GM12878 (cell line): ENCODE data around the gene GUCY1B1. TPM values are rescaled to one million over a fixed set of nuclear protein-coding genes. Genes with fewer than 3 reads are reported as not detected.

Source experiments
- ATAC-seq: fragments of 200-7000 bp; cut with Tn5 transposase; 3 replicates; pipeline ENCODE4 v1.9.1; 2020; ENCODE audit warnings: mild to moderate bottlenecking, moderate library complexity
- BruUV-seq: library from RNA; stranded (reverse); fragments of 400-500 nt; replicated peaks from 2 replicates; lab custom pipeline; 2021; lab: Mats Ljungman, UMichigan
- CTCF ChIA-PET: fragments of 300-600 bp; sonication (Branson Sonifier 250); formaldehyde crosslinking; extraction: SDS; loops from one replicate; lab custom pipeline; 2021; ENCODE audit warnings: inconsistent platforms; lab: Yijun Ruan, JAX
- POLR2A ChIA-PET: fragments of 350-600 bp; formaldehyde crosslinking; extraction: SDS; loops from one replicate; lab custom pipeline; 2021; ENCODE audit warnings: inconsistent platforms; lab: Charles Lee
- RAD21 ChIA-PET: fragments of 300-600 bp; sonication (Branson Sonifier 250); formaldehyde crosslinking; loops from one replicate; lab custom pipeline; 2023; ENCODE audit warnings: antibody characterized with exemption; ENCODE audit not compliant: unreplicated experiment; lab: Charles Lee
- SMC1A ChIA-PET: fragments of 300-600 bp; sonication (Branson Sonifier 250); formaldehyde crosslinking; loops from one replicate; lab custom pipeline; 2023; ENCODE audit not compliant: unreplicated experiment, uncharacterized antibody; lab: Charles Lee
- DNase-seq: peaks from one replicate; pipeline ENCODE4 v3.0.0-alpha.2; 2011; ENCODE audit warnings: low read depth, low spot score
- FAIRE-seq: peaks from 3 replicates; lab custom pipeline; 2011; peaks lifted over from hg19 to GRCh38; lab: Jason Lieb, UNC
- H2AFZ ChIP-seq: 2 replicates; pipeline ENCODE4 v1.6.0; 2011; ENCODE audit warnings: low read depth, low read length, control low read depth; ENCODE audit not compliant: control insufficient read depth
- H3K27ac ChIP-seq: 2 replicates; pipeline ENCODE4 v1.5.1; 2011; ENCODE audit warnings: control low read depth; ENCODE audit not compliant: control insufficient read depth, insufficient read depth
- H3K27me3 ChIP-seq, 2 experiments: replicated peaks in 1 of 2; 2 replicates each; pipeline versions ENCODE4 v1.6.0 to v1.6.1; 2011; ENCODE audit warnings: low read length in 1 of 2; ENCODE audit not compliant: control insufficient read depth in 2 of 2, insufficient read depth in 2 of 2
- H3K36me3 ChIP-seq, 2 experiments: 2 replicates each; pipeline ENCODE4 v1.5.1; 2011; ENCODE audit warnings: low read length in 1 of 2; ENCODE audit not compliant: control insufficient read depth in 2 of 2, insufficient read depth in 2 of 2
- H3K4me1 ChIP-seq: 2 replicates; pipeline ENCODE4 v1.6.1; 2011; ENCODE audit warnings: mild to moderate bottlenecking, low read length, moderate library complexity, mixed read lengths; ENCODE audit not compliant: control insufficient read depth, insufficient read depth
- H3K4me2 ChIP-seq: 2 replicates; pipeline ENCODE4 v1.6.0; 2011; ENCODE audit warnings: control low read depth; ENCODE audit not compliant: control insufficient read depth, insufficient read depth
- H3K4me3 ChIP-seq: fragments of 200-600 bp; sonication (generic); 2 replicates; pipeline ENCODE4 v1.5.1; 2016
- H3K79me2 ChIP-seq: 2 replicates; pipeline ENCODE4 v1.6.0; 2011; ENCODE audit warnings: low read length; ENCODE audit not compliant: control insufficient read depth, insufficient read depth
- H3K9ac ChIP-seq: 2 replicates; pipeline ENCODE4 v1.8.0; 2011; ENCODE audit warnings: low read length, control low read depth, mixed read lengths; ENCODE audit not compliant: control insufficient read depth, insufficient read depth
- H3K9me3 ChIP-seq: replicated peaks from 3 replicates; pipeline ENCODE4 v1.5.1; 2011; ENCODE audit warnings: mild to moderate bottlenecking, low read length; ENCODE audit not compliant: control insufficient read depth, insufficient read depth
- H4K20me1 ChIP-seq: 2 replicates; pipeline ENCODE4 v1.6.0; 2011; ENCODE audit not compliant: control insufficient read depth, insufficient read depth
- BCL3 ChIP-seq: IDR thresholded peaks from 2 replicates; pipeline ENCODE4 v1.6.1; 2011; ENCODE audit warnings: borderline replicate concordance, low read depth, mild to moderate bottlenecking, moderate library complexity, low read length; ENCODE audit not compliant: insufficient read depth, poor library complexity, severe bottlenecking
- CBX3 ChIP-seq: fragments of 200-600 bp; sonication (generic); IDR thresholded peaks from 2 replicates; pipeline ENCODE4 v1.6.1; 2016; ENCODE audit warnings: low read depth, borderline replicate concordance
- ESRRA ChIP-seq: IDR thresholded peaks from 2 replicates; pipeline ENCODE4 v1.6.1; 2012; ENCODE audit warnings: mild to moderate bottlenecking, low read length, improper control_type of control experiment
- FOS ChIP-seq: IDR thresholded peaks from 3 replicates; pipeline ENCODE4 v1.6.1; 2011; ENCODE audit warnings: borderline replicate concordance; ENCODE audit not compliant: insufficient read length; ENCODE audit errors: extremely low read depth
- IRF4 ChIP-seq: IDR thresholded peaks from 2 replicates; pipeline ENCODE4 v1.6.1; 2011; ENCODE audit warnings: low read depth, low read length
- KLF5 ChIP-seq: fragments of 450-650 bp; IDR thresholded peaks from 2 replicates; pipeline ENCODE4 v1.6.1; 2014; ENCODE audit warnings: mild to moderate bottlenecking; ENCODE audit not compliant: partially characterized antibody
- RELA ChIP-seq: fragments of 450-650 bp; IDR thresholded peaks from 2 replicates; pipeline ENCODE4 v1.8.0; 2014; ENCODE audit warnings: borderline replicate concordance; ENCODE audit not compliant: partially characterized antibody
- TCF12 ChIP-seq: IDR thresholded peaks from 2 replicates; pipeline ENCODE4 v1.6.1; 2011; ENCODE audit warnings: low read depth, mild to moderate bottlenecking, low read length
- TCF3 ChIP-seq: IDR thresholded peaks from 2 replicates; pipeline ENCODE4 v1.6.1; 2012; ENCODE audit warnings: low read depth, mild to moderate bottlenecking, low read length, borderline replicate concordance; ENCODE audit not compliant: insufficient read depth
- ZBED1 ChIP-seq: IDR thresholded peaks from 2 replicates; pipeline ENCODE4 v1.6.1; 2016; ENCODE audit warnings: borderline replicate concordance
- ZBTB11 ChIP-seq: fragments of 450-650 bp; formaldehyde crosslinking; IDR thresholded peaks from 2 replicates; pipeline ENCODE4 v1.5.0; 2022; ENCODE audit warnings: mild to moderate bottlenecking, missing genetic modification characterization
- WGBS: methylation state at CpG from one replicate; pipeline ENCODE4 v1.1.6; 2016; ENCODE audit warnings: low lambda C conversion rate; ENCODE audit not compliant: insufficient replicate concordance, insufficient coverage; ENCODE audit errors: missing lambda C conversion rate; 5-methylcytosine and 5-hydroxymethylcytosine counted together
- in situ Hi-C: fragments of 300-500 bp; cut with MboI; formaldehyde crosslinking; loops from 9 replicates; pipeline ENCODE4 v1.14.3; 2018; ENCODE audit warnings: mixed read lengths
- intact Hi-C: fragments of 100-400 bp; cut with micrococcal nuclease; formaldehyde crosslinking; loops from one replicate; pipeline ENCODE4 v1.14.2; 2022; ENCODE audit not compliant: unreplicated experiment
- polyA plus RNA-seq, 11 experiments: library from polyadenylated mRNA; depleted of rRNA in 4 of 11; unstranded in 6 of 11; stranded (reverse) in 5 of 11; fragments of >200 nt; fragmentation: Nextera tagmentation in 4 of 11; fragmentation: Illumina TruSeq in 1 of 11; extraction: Ambion mirVana in 4 of 11; extraction: Trizol in 1 of 11; gene quantifications; 1 replicate in 1 of 11; 2 replicates in 10 of 11; pipeline versions ENCODE4 v1.2.1 to v1.2.3, GENCODE V29; 2011 to 2016; ENCODE audit warnings: inconsistent platforms in 2 of 11, missing spikeins in 2 of 11, low read depth in 1 of 11
- total RNA-seq, 4 experiments: library from RNA; depleted of rRNA in 3 of 4; stranded (reverse); fragments of >200 nt in 3 of 4; fragmentation: Illumina TruSeq in 1 of 4; extraction: Trizol in 1 of 4; gene quantifications; 2 replicates each; pipeline versions ENCODE4 v1.2.1 to v1.2.3, GENCODE V29; 2013 to 2021

GUCY1B1 gene
- total and polyA plus RNA-seq, 10 of the 15 experiments (the other 5 are each of a cell fraction or from before 2014, with no cell fraction given): 0.60 to 38.5 (median 1.4) TPM

DNA sequence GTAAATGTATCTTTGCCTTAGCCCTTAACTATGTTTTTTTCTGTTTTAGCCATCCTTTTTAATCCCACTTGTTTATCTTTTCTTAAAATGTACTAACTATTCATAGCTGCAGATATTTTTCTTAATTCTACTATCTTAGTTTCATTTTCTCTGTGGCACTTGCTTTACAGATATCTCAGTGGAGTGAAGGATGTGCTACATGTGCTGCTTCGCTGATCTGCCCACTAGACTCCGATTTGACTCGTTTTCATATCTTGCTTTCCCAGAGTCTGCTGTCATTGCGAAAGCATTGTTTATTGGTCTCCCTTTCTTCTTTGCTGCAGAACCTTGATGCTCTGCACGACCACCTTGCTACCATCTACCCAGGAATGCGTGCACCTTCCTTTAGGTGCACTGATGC is 30.6 kb downstream of the GUCY1B1 start (continued):
- TF ChIP-seq BCL3 (no peak), KLF5 (no peak), RELA (no peak), TCF3 (no peak), ESRRA (no peak), FOS (no peak), CBX3 (no peak), ZBED1 (no peak)

GRCh38 chr4:155789982-155790381 is 31.2 kb downstream of the GUCY1B1 start:
- Histone ChIP-seq H3K9me3 (no peaks in the 10 kb centered on the region), H3K79me2 (no peaks in the 10 kb centered on the region), H3K9ac (no peak overlapping the region), H2AFZ (no peak overlapping the region), H3K4me2 (no peak overlapping the region), H3K36me3 (no peaks in the 10 kb centered on the region), H3K27ac (no peak overlapping the region), H3K4me3 (no peak overlapping the region), H4K20me1 (no peaks in the 10 kb centered on the region), H3K27me3 (no peaks in the 10 kb centered on the region), H3K4me1 (no peaks in the 10 kb centered on the region)
- SMC1A ChIA-PET: interaction anchor here (1.0 to 2.9 kb wide), 7 partner anchors 11 to 347 kb away, joined by 3 to 13 read pairs (median 4); partner anchors contain the start of gene CTSO
- TF ChIP-seq ZBTB11 (CRISPR knock-in tag) (no peak), IRF4 (no peak), TCF12 (no peak)
- CTCF ChIA-PET: interaction anchor here (0.9 to 4.6 kb wide), 4 partner anchors 123 to 351 kb away, joined by 3 to 75 read pairs (median 32); partner anchors contain the start of gene GUCY1A1
- in situ Hi-C loops (loop anchor here (5.0 to 25.0 kb wide), 3 partner anchors 348 to 978 kb away; no protein-coding TSS in a partner anchor), intact Hi-C loops (loop anchor here (5.0 kb wide), 2 partner anchors 808 to 983 kb away; no protein-coding TSS in a partner anchor)
- FAIRE-seq: no peak
- DNase-seq: no peak
- POLR2A ChIA-PET: no interaction called here
- no peak for ATAC-seq
- 9% methylated on average over 3 of the region's 3 CpGs for WGBS
- RAD21 ChIA-PET: interaction anchor here (1.3 to 3.5 kb wide), 3 partner anchors 28 to 261 kb away, joined by 6 to 20 read pairs (median 9); no protein-coding TSS in a partner anchor
- no TSS peak for BruUV-seq
